Measurements from ENCODE around the gene ADGRA1.
"Not testable (repeated sequence)": the region's sequence is repeated elsewhere in the genome, so short reads cannot be mapped to it uniquely, and the experiment has no call there.

ADGRA1 gene

DNA sequence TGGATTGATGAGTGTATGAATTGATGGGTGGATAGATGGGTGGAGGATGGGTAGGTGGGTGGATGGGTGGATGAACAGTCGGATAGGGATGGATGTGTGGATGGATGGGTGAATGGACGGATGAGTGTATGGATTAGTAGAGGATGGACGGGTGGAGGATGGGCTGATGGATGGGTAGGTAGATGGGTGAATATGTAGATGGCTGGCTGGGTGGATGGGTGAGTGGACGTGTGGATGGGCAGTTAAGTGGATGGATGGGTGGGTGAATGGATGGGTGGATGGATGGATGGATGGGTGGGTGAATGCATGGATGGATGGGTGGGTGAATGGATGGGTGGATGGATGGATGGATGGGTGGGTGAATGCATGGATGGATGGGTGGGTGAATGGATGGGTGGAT lies 87.9 kb downstream of the ADGRA1 start:
- not testable (repeated sequence) for DNase-seq (ENCODE audit: low read depth in 3 of 3, low spot score in 1 of 3)

DNA sequence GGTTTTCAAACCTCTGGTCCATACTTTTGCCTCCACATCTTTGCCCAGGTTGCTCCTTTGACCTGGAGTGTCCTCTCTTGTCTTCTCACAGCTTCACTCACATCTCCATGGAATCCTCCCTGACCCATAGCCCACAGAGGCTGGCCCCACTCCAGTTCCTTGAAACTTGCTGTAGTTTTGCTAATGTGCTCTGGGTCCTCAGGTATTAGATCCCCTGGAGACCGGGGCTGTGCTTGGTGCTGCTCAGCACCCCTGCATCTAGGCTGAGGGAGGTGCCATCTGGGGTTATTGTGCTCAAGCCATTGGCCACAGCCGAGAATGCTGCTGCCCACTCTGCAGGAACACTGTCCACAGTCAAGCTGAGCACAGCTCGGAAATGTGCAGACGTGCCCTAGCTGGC lies 88.8 kb downstream of the ADGRA1 start:
- DNase-seq (ENCODE audit: low read depth in 3 of 3, low spot score in 1 of 3), result no peak

DNA sequence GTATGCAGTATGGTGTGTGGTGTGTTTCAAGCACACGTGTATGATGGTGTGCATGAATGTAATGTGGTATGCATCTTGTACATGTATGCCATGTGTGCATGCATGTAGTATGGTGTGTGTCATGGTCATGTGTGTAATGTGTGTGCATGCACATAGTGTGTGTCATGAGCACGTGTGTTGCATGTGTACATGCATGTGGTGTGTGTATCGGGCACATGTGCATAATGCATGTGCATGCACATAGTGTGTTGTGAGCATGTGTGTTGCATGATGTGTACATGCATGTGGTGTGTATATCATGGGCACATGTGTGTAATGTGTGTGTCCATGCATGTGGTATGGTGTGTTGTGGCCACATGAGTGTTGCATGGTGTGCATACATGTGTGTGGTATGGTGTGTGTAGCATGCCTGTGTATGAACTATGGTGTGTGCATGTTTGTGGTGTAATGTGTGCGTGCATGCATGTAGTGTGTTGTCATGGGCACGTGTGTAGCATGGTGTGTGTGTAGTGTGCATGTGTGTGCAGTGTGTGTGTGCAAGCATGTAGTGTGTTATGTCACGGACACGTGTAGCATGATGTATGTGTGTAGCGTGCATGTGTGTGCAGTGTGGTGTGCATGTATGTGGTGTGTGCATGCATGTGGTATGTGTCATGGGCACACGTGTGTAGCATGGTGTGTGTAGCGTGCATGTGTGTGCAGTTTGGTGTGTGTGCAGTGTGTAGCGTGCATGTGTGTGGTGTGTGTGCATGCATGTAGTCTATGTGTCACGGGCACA lies 89.8 kb downstream of the ADGRA1 start:
- DNase-seq (ENCODE audit: low read depth in 3 of 3, low spot score in 1 of 3), result no peak

DNA sequence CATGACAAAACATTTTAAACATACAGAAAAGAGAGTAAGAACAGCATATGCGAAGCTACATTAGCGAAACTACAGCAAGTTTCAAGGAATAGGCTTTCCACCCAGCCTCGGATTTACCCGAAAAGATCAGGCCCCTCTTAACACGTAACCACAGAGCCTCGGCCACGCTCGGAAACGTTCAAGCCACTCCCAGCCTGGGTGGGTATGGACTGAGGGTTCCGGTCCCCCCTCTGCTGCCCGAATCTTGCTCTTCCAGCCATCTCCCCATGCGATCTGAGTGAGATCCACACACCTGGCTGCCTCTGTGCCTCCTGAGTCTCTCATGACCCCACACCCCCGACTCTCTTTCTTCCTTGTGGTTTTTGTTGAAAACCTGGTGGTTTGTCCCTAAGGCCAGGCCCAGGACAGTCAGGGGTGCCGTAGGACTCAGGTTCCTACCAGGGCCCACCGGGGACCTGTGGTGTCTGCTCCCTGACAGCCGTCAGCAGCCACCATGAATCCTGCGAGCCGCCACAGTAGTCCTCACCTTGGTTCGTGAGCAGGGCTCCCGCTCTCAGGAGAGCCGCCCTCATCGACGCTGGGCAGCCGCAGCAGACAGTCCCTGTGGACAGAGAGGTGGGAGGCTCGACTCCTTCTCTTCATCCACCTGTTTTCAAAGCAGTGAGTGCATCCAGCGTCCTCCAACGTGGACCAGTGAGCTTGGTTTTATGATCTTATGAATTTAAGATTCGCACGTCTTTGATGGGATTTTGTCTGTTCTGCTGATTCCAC lies 90.8 kb downstream of the ADGRA1 start:
- no peak for DNase-seq (ENCODE audit: low read depth in 3 of 3, low spot score in 1 of 3)

DNA sequence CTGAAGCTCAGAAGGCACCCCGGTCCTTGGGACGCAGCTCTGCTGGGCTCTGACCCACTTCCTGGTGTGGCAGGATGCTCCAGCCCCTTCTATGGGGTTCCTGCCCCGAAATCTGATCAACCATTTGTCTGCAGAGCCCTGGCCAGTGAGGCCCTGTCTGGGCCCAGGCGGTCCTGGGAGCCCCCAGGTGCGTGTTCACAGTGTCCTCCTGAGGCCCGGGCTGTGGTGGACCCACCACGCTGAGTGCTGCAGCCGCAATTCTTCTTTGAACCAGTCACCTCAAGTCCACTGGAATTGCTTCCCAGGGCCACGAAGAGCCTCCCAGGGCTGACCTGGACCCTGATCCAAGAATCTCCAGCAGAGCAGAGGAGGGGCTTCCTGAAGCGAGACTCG lies 91.4 kb downstream of the ADGRA1 start:
- no peak for DNase-seq (ENCODE audit: low read depth in 3 of 3, low spot score in 1 of 3)

DNA sequence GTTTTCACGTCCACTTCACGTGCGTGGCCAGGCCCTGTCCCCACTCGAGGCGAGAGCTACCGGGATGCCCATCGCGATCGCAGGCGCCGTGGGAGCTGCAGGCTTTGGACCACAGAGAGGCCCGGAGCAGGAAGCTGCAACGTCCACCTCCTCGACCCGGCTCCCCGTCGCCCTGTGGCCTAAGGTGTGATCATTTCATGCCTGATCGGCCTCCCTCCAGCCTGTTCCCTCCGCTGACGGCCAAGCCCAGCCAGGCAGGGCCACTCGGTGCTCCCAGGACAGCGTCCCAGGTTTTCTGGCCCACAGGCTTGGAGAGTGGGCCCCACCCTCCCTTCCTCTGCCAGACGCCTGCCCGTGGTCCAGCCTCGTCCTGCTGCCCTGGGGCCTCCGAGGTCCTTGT lies 91.9 kb downstream of the ADGRA1 start:
- DNase-seq (ENCODE audit: low read depth in 3 of 3, low spot score in 1 of 3), result no peak

DNA sequence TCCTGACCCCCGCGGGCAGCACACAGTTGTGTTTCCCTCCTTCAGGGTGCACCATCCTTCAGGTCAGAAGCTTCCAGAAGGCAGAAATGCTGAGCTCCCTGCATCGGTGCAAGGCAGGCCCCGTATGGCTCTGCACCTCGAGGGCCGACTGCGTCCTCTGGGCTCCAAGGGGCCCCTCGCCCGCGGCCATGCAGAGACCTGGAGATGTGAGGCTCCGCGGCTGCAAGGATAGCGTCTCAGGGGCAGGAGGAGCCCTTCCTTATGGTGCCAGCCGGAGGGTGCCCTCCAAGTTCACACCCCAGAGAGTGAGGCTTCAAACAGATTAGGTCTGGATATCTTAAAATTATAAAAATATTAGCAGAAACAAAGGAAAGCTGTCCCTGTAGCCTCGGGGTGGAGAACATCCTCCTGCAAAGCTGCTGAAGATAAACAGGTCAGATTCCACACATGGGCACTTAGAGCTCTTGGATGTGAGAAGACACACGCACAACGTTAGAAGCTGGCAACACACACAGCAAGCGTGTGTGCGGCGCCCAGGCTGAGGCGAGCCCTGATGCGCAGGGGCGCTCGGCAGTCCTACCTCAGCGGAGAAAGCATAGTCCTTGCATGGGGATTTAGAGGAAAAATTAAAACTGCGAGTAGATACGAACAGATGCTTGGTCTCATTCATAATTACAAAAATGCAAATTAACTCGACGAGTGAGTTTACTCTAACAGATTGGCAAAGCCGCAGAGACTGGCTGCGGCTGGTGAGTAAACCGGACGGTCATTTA lies 92.7 kb downstream of the ADGRA1 start:
- no peak for DNase-seq (ENCODE audit: low read depth in 3 of 3, low spot score in 1 of 3)

DNA sequence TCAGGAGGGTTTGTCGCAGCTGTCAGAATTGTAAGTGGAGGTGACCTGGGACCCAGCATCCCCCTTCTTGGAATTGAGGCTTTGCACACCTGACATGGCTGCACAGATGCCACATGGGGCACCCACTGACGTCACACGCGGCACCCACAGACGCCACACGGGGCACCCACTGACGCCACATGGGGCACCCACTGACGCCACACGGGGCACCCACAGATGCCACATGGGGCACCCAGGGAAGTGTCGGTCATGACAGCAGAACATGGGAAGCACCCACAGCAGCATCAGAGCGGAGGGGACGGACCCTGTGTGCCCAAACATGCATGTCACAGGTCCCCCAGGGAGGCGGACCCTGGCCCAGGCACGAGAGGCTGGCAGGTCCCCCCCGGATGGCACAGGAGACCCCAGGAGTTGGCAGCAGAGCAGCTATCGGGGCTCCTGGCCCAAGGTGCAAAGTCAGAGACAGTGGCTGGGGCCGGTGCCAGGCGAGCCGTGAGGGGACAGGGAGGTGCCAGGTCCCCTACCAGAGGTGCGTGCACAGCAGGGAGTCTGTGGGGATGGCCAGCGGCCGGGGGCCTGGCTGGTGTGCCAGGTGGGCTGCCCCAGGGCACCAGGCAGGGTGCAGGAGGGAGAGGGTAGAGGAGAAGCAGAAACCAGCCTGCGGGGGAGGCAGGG lies 93.4 kb downstream of the ADGRA1 start:
- no peak for DNase-seq (ENCODE audit: low read depth in 3 of 3, low spot score in 1 of 3)
